Neural cell (in vitro differentiated cells): Measurements from ENCODE around the gene OBSCN. TPM values are rescaled to one million over a fixed set of nuclear protein-coding genes. Genes with fewer than 3 reads are reported as not detected.

ENCODE experiments used
- H2AFZ ChIP-seq: fragments of 200-600, 300-800 bp; sonication (generic), shearing (Covaris generic); 2 replicates; pipeline ENCODE4 v1.6.0; 2014; ENCODE audit warnings: low read depth, mild to moderate bottlenecking, antibody characterized with exemption, low read length, moderate library complexity
- H3F3A ChIP-seq: fragments of 200-600 bp; shearing (Covaris generic); 2 replicates; pipeline ENCODE4 v1.6.1; 2016; ENCODE audit warnings: mild to moderate bottlenecking, moderate library complexity, mixed read lengths, antibody characterized with exemption, low read length; ENCODE audit not compliant: insufficient read depth, poor library complexity, severe bottlenecking
- H3K27ac ChIP-seq: fragments of 200-600, 300-800 bp; sonication (generic), shearing (Covaris generic); 2 replicates; pipeline ENCODE4 v1.5.1; 2014; ENCODE audit warnings: mild to moderate bottlenecking, low read length, moderate library complexity
- H3K27me3 ChIP-seq: fragments of 300-800, 200-600 bp; sonication (generic), shearing (Covaris generic); 2 replicates; pipeline ENCODE4 v1.6.0; 2014; ENCODE audit warnings: mild to moderate bottlenecking, low read depth, low read length, moderate library complexity; ENCODE audit not compliant: insufficient read depth
- H3K36me3 ChIP-seq: fragments of 300-800, 200-600 bp; sonication (generic), shearing (Covaris generic); 2 replicates; pipeline ENCODE4 v1.5.1; 2014; ENCODE audit warnings: mild to moderate bottlenecking, antibody characterized with exemption, low read length, moderate library complexity; ENCODE audit not compliant: insufficient read depth
- H3K4me2 ChIP-seq: fragments of 300-800, 200-600 bp; sonication (generic), shearing (Covaris generic); 2 replicates; pipeline ENCODE4 v1.6.0; 2014; ENCODE audit warnings: mild to moderate bottlenecking, low read length
- H3K4me3 ChIP-seq: fragments of 300-800, 200-600 bp; sonication (generic), shearing (Covaris generic); 2 replicates; pipeline ENCODE4 v1.5.1; 2014; ENCODE audit warnings: mild to moderate bottlenecking, low read length, moderate library complexity
- H3K79me2 ChIP-seq: fragments of 200-600 bp; shearing (Covaris generic); replicated peaks from 2 replicates; pipeline ENCODE4 v1.6.0; 2014; ENCODE audit warnings: mild to moderate bottlenecking, low read length, moderate library complexity; ENCODE audit not compliant: insufficient read depth
- H3K9ac ChIP-seq: fragments of 300-800, 200-600 bp; sonication (generic), shearing (Covaris generic); 2 replicates; pipeline ENCODE4 v1.6.1; 2016; ENCODE audit warnings: mild to moderate bottlenecking, low read length, mixed read lengths
- H3K9me2 ChIP-seq: fragments of 200-600 bp; shearing (Covaris generic); 2 replicates; pipeline ENCODE4 v1.6.1; 2016; ENCODE audit warnings: mild to moderate bottlenecking, low read length, mixed read lengths; ENCODE audit not compliant: insufficient read depth
- H3K9me3 ChIP-seq: fragments of 200-600, 300-800 bp; sonication (generic), shearing (Covaris generic); 2 replicates; pipeline ENCODE4 v1.6.1; 2016; ENCODE audit warnings: mild to moderate bottlenecking, mixed run types, low read length, moderate library complexity, mixed read lengths
- H4K20me1 ChIP-seq: fragments of 200-600 bp; shearing (Covaris generic); 2 replicates; pipeline ENCODE4 v1.6.1; 2016; ENCODE audit warnings: mild to moderate bottlenecking, mixed run types; ENCODE audit not compliant: insufficient read depth
- CTCF ChIP-seq: fragments of 450-650 bp; IDR thresholded peaks from 2 replicates; pipeline ENCODE4 v1.5.1; 2014; ENCODE audit warnings: antibody characterized with exemption, mild to moderate bottlenecking, moderate library complexity; ENCODE audit not compliant: poor library complexity, severe bottlenecking
- EP300 ChIP-seq: fragments of 450-650 bp; conservative IDR thresholded peaks from 2 replicates; pipeline ENCODE4 v1.6.1; 2014; ENCODE audit warnings: antibody characterized with exemption, mild to moderate bottlenecking, moderate library complexity; ENCODE audit not compliant: poor library complexity, severe bottlenecking
- EZH2 ChIP-seq: fragments of 200-600, 300-800 bp; shearing (Covaris generic), sonication (generic); IDR thresholded peaks from 2 replicates; pipeline ENCODE4 v1.6.1; 2014; ENCODE audit warnings: antibody characterized with exemption, low read length, borderline replicate concordance, mild to moderate bottlenecking; ENCODE audit not compliant: insufficient read depth, poor library complexity, severe bottlenecking
- MXI1 ChIP-seq: fragments of 450-650 bp; conservative IDR thresholded peaks from 2 replicates; pipeline ENCODE4 v1.6.1; 2014; ENCODE audit warnings: antibody characterized with exemption, mild to moderate bottlenecking; ENCODE audit not compliant: poor library complexity, severe bottlenecking
- POLR2AphosphoS5 ChIP-seq: IDR thresholded peaks from 2 replicates; pipeline ENCODE4 v1.6.1; 2012
- RAD21 ChIP-seq: fragments of 450-650 bp; conservative IDR thresholded peaks from 2 replicates; pipeline ENCODE4 v1.6.1; 2014; ENCODE audit warnings: antibody characterized with exemption, mild to moderate bottlenecking, moderate library complexity
- REST ChIP-seq: IDR thresholded peaks from 2 replicates; pipeline ENCODE4 v1.6.1; 2012; ENCODE audit warnings: borderline replicate concordance
- SMC3 ChIP-seq: fragments of 450-650 bp; conservative IDR thresholded peaks from 2 replicates; pipeline ENCODE4 v1.6.1; 2014; ENCODE audit warnings: antibody characterized with exemption, mild to moderate bottlenecking, moderate library complexity; ENCODE audit not compliant: poor library complexity
- TAF1 ChIP-seq: IDR thresholded peaks from 2 replicates; pipeline ENCODE4 v1.6.1; 2012; ENCODE audit warnings: low read depth
- polyA plus RNA-seq: library from polyadenylated mRNA; depleted of rRNA; stranded (reverse); fragments of >200 nt; gene quantifications from 2 replicates; pipeline ENCODE4 v1.2.3, GENCODE V29; 2014

Gene OBSCN
- polyA plus RNA-seq, 1 donor from 2014 or later = 7.2 TPM

GRCh38 chr1:228377664-228378089 is 169.8 kb downstream of the OBSCN start:
- Histone ChIP-seq H3K36me3 (no peaks in the 10 kb centered on the region), H3K79me2 (no peaks in the 10 kb centered on the region), H3K4me3 (peak overlapping the region; percentile 76), H3K9ac (peak overlapping the region; percentile 67), H3K9me2 (no peaks in the 10 kb centered on the region), H2AFZ (no peak overlapping the region), H3K27ac (no peak overlapping the region), H3K4me2 (no peak overlapping the region), H4K20me1 (no peaks in the 10 kb centered on the region), H3F3A (no peaks in the 10 kb centered on the region), H3K27me3 (peaks cover 17% of the 10 kb centered on the region), H3K9me3 (no peaks in the 10 kb centered on the region)
- TF ChIP-seq CTCF (no peak), MXI1 (no peak), TAF1 (no peak), REST (no peak), RAD21 (no peak), EZH2 (no peak)

GRCh38 chr1:228378090-228378872 is 170.4 kb downstream of the OBSCN start:
- no peaks in the 10 kb centered on the region for H4K20me1 ChIP-seq
- H3K36me3 ChIP-seq = no peaks in the 10 kb centered on the region
- H3K9ac ChIP-seq = peak overlapping the region; percentile 67
- H3K79me2 ChIP-seq = no peaks in the 10 kb centered on the region
- H3F3A ChIP-seq = no peaks in the 10 kb centered on the region
- no peaks in the 10 kb centered on the region for H3K9me2 ChIP-seq
- peaks cover 17% of the 10 kb centered on the region for H3K27me3 ChIP-seq
- H3K27ac ChIP-seq = no peak overlapping the region
- TF ChIP-seq REST (peak; percentile 41), MXI1 (peak; percentile 54), RAD21 (peak; percentile 75), TAF1 (no peak), EP300 (no peak), SMC3 (peak; percentile 71), EZH2 (no peak), POLR2AphosphoS5 (peak; percentile 46), CTCF (peak; percentile 84)
- H3K9me3 ChIP-seq = no peaks in the 10 kb centered on the region
- H2AFZ ChIP-seq = peak overlapping the region; percentile 80
- peak overlapping the region; percentile 76 for H3K4me3 ChIP-seq
- H3K4me2 ChIP-seq = peak overlapping the region; percentile 62
